GM12892 (cell line): ENCODE measurements around the gene AK5.

Experiments
- POLR2A ChIP-seq: IDR thresholded peaks from 2 replicates; pipeline ENCODE4 v1.6.1; 2011; ENCODE audit warnings: low read depth, low read length, control low read depth
- POLR2AphosphoS5 ChIP-seq: IDR thresholded peaks from 2 replicates; pipeline ENCODE4 v1.6.1; 2011; ENCODE audit warnings: low read depth, low read length, control low read depth
- TAF1 ChIP-seq: IDR thresholded peaks from 2 replicates; pipeline ENCODE4 v1.6.1; 2011; ENCODE audit warnings: low read depth, mild to moderate bottlenecking, control low read depth, low read length, borderline replicate concordance

GRCh38 chr1:77388661-77389060 lies 106.8 kb downstream of the AK5 start:
- TF ChIP-seq TAF1 = no peak
- TF ChIP-seq POLR2A = no peak
- TF ChIP-seq POLR2AphosphoS5 = no peak
